Measurements from ENCODE around the gene SMAD2.

Gene SMAD2

DNA sequence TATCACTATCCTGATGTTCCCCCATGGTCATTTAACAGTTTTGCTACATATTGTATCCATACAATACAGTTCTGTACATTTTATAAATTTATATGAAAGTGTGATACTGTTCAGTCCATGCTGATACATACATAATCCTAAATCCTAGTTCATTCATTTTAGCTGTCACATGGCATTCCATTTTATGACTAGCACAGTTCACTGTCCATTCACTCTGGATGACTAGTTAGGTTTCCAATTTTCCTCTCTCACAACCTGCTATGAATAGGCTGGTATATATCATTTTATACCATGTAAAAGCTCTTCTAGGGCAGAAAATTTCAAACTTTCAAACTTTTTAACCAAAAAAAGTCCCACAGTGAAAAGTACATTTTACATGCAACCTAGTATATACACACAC lies 15.2 kb downstream of the SMAD2 start:
- Histone ChIP-seq H3K36me3 (ENCODE audit: control insufficient read depth, insufficient read depth, low read length) (no peaks in the 10 kb centered on the region), H3K27me3 (ENCODE audit: control insufficient read depth, insufficient read depth, low read length) (no peaks in the 10 kb centered on the region), H3K9me3 (ENCODE audit: control insufficient read depth, insufficient read depth, low read length) (no peaks in the 10 kb centered on the region), H3K4me1 (ENCODE audit: control insufficient read depth, insufficient read depth, low read length) (peaks cover 6% of the 10 kb centered on the region; the same call in 1 of the 2 replicates), H3K27ac (ENCODE audit: low read length) (no peak overlapping the region), H3K4me3 (ENCODE audit: low read length) (no peak overlapping the region)
- DNase-seq (ENCODE audit: low read depth, low spot score): no peak

DNA sequence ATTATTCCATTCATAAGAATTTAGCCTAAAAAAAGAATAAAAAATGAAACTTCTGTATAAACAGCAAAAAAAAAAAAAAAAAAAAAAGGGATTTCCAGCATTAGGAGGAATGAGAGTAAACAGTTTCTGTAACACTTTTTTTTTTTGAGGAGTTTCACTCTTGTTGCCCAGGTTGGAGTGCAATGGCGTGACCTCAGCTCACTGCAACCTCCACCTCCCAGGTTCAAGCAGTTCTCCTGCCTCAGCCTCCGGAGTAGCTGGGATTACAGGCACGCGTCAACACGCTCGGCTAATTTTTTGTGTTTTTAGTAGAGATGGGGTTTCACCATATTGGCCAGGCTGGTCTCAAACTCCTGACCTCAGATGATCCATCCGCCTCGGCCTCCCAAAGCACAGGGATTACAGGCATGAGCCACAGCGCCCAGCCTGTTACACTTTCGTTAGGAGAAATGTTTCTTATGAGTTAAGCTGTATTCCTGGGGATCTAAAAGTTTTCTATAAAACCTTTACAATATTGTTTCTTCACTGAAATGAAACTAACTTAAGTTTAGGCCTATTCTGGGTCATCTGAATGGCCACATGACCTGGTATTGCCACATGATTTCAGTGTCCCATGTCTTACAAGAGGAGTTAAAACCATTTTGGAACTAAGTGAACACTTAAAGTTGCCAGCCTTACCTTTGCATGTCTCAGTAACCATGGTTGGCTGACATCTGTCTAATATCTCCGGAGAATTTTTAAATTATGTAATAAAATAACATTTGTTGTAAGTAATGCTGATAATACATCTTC lies 17.5 kb downstream of the SMAD2 start:
- Histone ChIP-seq H3K4me3 (ENCODE audit: low read length) (no peak overlapping the region), H3K36me3 (ENCODE audit: control insufficient read depth, insufficient read depth, low read length) (no peaks in the 10 kb centered on the region), H3K27me3 (ENCODE audit: control insufficient read depth, insufficient read depth, low read length) (no peaks in the 10 kb centered on the region), H3K4me1 (ENCODE audit: control insufficient read depth, insufficient read depth, low read length) (peaks cover 1% of the 10 kb centered on the region; the same call in 1 of the 2 replicates), H3K27ac (ENCODE audit: low read length) (no peak overlapping the region), H3K9me3 (ENCODE audit: control insufficient read depth, insufficient read depth, low read length) (no peaks in the 10 kb centered on the region)
- no CpG with 5 or more reads among the region's 11 CpGs for WGBS (ENCODE audit: insufficient coverage, insufficient read length)
- DNase-seq (ENCODE audit: low read depth, low spot score): no peak

DNA sequence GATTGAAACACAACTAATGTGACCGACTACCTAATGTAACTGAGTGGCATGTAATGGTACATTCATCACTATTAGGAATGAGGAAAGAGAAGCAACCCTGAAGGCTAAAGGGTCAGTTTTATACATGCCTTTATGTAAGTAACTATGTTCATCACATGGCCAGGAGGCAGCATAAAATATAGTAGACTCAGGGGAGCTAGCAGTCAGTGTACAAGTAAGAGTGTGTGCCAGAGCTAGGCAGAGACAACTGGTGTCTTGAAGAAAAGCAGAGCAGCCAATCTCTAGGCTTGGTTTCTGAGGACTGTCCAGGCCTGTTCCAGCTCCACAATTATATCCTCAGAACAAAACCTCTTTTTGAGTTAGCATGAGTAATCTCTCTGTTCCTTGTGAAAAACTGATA lies 18.1 kb downstream of the SMAD2 start:
- peaks cover 1% of the 10 kb centered on the region; the same call in 1 of the 2 replicates for H3K4me1 ChIP-seq (ENCODE audit: control insufficient read depth, insufficient read depth, low read length)
- WGBS (ENCODE audit: insufficient coverage, insufficient read length): no CpG with 5 or more reads among the region's 1 CpG
- no peak overlapping the region for H3K27ac ChIP-seq (ENCODE audit: low read length)
- no peak overlapping the region for H3K4me3 ChIP-seq (ENCODE audit: low read length)
- no peaks in the 10 kb centered on the region for H3K9me3 ChIP-seq (ENCODE audit: control insufficient read depth, insufficient read depth, low read length)
- no peaks in the 10 kb centered on the region for H3K27me3 ChIP-seq (ENCODE audit: control insufficient read depth, insufficient read depth, low read length)
- H3K36me3 ChIP-seq (ENCODE audit: control insufficient read depth, insufficient read depth, low read length): no peaks in the 10 kb centered on the region
- no peak for DNase-seq (ENCODE audit: low read depth, low spot score)

- Histone ChIP-seq H3K36me3 (ENCODE audit: control insufficient read depth, insufficient read depth, low read length) (no peaks in the 10 kb centered on the region), H3K4me1 (ENCODE audit: control insufficient read depth, insufficient read depth, low read length) (peaks cover 1% of the 10 kb centered on the region; the same call in 1 of the 2 replicates), H3K27me3 (ENCODE audit: control insufficient read depth, insufficient read depth, low read length) (no peaks in the 10 kb centered on the region), H3K27ac (ENCODE audit: low read length) (no peak overlapping the region), H3K9me3 (ENCODE audit: control insufficient read depth, insufficient read depth, low read length) (no peaks in the 10 kb centered on the region), H3K4me3 (ENCODE audit: low read length) (no peak overlapping the region)
- no CpG with 5 or more reads among the region's 4 CpGs for WGBS (ENCODE audit: insufficient coverage, insufficient read length)
- DNase-seq (ENCODE audit: low read depth, low spot score): no peak
Observed at GRCh38 chr18:47911877-47912276, 18.6 kb downstream of the SMAD2 start.

GRCh38 chr18:47909484-47909883 lies 21.0 kb downstream of the SMAD2 start:
- Histone ChIP-seq H3K4me3 (ENCODE audit: low read length) (no peak overlapping the region), H3K27ac (ENCODE audit: low read length) (no peak overlapping the region), H3K4me1 (ENCODE audit: control insufficient read depth, insufficient read depth, low read length) (peaks cover 1% of the 10 kb centered on the region; the same call in 1 of the 2 replicates), H3K27me3 (ENCODE audit: control insufficient read depth, insufficient read depth, low read length) (no peaks in the 10 kb centered on the region), H3K9me3 (ENCODE audit: control insufficient read depth, insufficient read depth, low read length) (no peaks in the 10 kb centered on the region; the same call in 1 of the 2 replicates), H3K36me3 (ENCODE audit: control insufficient read depth, insufficient read depth, low read length) (no peaks in the 10 kb centered on the region)
- no peak for DNase-seq (ENCODE audit: low read depth, low spot score)
- no CpG with 5 or more reads among the region's 4 CpGs for WGBS (ENCODE audit: insufficient coverage, insufficient read length)

- H3K9me3 ChIP-seq (ENCODE audit: control insufficient read depth, insufficient read depth, low read length): no peaks in the 10 kb centered on the region; the same call in 1 of the 2 replicates
- no peaks in the 10 kb centered on the region for H3K27me3 ChIP-seq (ENCODE audit: control insufficient read depth, insufficient read depth, low read length)
- H3K4me3 ChIP-seq (ENCODE audit: low read length): no peak overlapping the region
- no peaks in the 10 kb centered on the region for H3K36me3 ChIP-seq (ENCODE audit: control insufficient read depth, insufficient read depth, low read length)
- H3K27ac ChIP-seq (ENCODE audit: low read length): no peak overlapping the region
- peaks cover 4% of the 10 kb centered on the region; the same call in 1 of the 2 replicates for H3K4me1 ChIP-seq (ENCODE audit: control insufficient read depth, insufficient read depth, low read length)
- no peak for DNase-seq (ENCODE audit: low read depth, low spot score)
- WGBS (ENCODE audit: insufficient coverage, insufficient read length): no CpG with 5 or more reads among the region's 6 CpGs
Observed at GRCh38 chr18:47908592-47908991, 21.9 kb downstream of the SMAD2 start.

- H3K4me3 ChIP-seq (ENCODE audit: low read length): no peak overlapping the region
- DNase-seq (ENCODE audit: low read depth, low spot score): no peak
- WGBS (ENCODE audit: insufficient coverage, insufficient read length): no CpG with 5 or more reads among the region's 3 CpGs
Observed at GRCh38 chr18:47906408-47906807, 24.1 kb downstream of the SMAD2 start.

GRCh38 chr18:47903809-47904208 lies 26.6 kb downstream of the SMAD2 start:
- H3K36me3 ChIP-seq (ENCODE audit: control insufficient read depth, insufficient read depth, low read length): no peaks in the 10 kb centered on the region
- WGBS (ENCODE audit: insufficient coverage, insufficient read length): no CpG with 5 or more reads among the region's 2 CpGs
- H3K27ac ChIP-seq (ENCODE audit: low read length): no peak overlapping the region
- no peaks in the 10 kb centered on the region for H3K27me3 ChIP-seq (ENCODE audit: control insufficient read depth, insufficient read depth, low read length)
- H3K4me3 ChIP-seq (ENCODE audit: low read length): no peak overlapping the region
- H3K4me1 ChIP-seq (ENCODE audit: control insufficient read depth, insufficient read depth, low read length): peaks cover 3% of the 10 kb centered on the region; the same call in 1 of the 2 replicates
- DNase-seq (ENCODE audit: low read depth, low spot score): no peak
- no peaks in the 10 kb centered on the region; the same call in 1 of the 2 replicates for H3K9me3 ChIP-seq (ENCODE audit: control insufficient read depth, insufficient read depth, low read length)

More at GRCh38 chr18:47906408-47906807, 24.1 kb downstream of the SMAD2 start:
- Histone ChIP-seq H3K27ac (ENCODE audit: low read length) (no peak overlapping the region), H3K36me3 (ENCODE audit: control insufficient read depth, insufficient read depth, low read length) (no peaks in the 10 kb centered on the region), H3K9me3 (ENCODE audit: control insufficient read depth, insufficient read depth, low read length) (no peaks in the 10 kb centered on the region; the same call in 1 of the 2 replicates), H3K4me1 (ENCODE audit: control insufficient read depth, insufficient read depth, low read length) (peaks cover 3% of the 10 kb centered on the region; the same call in 1 of the 2 replicates), H3K27me3 (ENCODE audit: control insufficient read depth, insufficient read depth, low read length) (no peaks in the 10 kb centered on the region)

GRCh38 chr18:47901624-47902362 lies 28.7 kb downstream of the SMAD2 start:
- no peaks in the 10 kb centered on the region; the same call in 1 of the 2 replicates for H3K9me3 ChIP-seq (ENCODE audit: control insufficient read depth, insufficient read depth, low read length)
- H3K4me3 ChIP-seq (ENCODE audit: low read length): no peak overlapping the region
- no peaks in the 10 kb centered on the region for H3K36me3 ChIP-seq (ENCODE audit: control insufficient read depth, insufficient read depth, low read length)
- WGBS (ENCODE audit: insufficient coverage, insufficient read length): no CpG with 5 or more reads among the region's 7 CpGs
- H3K27ac ChIP-seq (ENCODE audit: low read length): no peak overlapping the region
- no peak for DNase-seq (ENCODE audit: low read depth, low spot score)
- H3K27me3 ChIP-seq (ENCODE audit: control insufficient read depth, insufficient read depth, low read length): no peaks in the 10 kb centered on the region
- peaks cover 3% of the 10 kb centered on the region; the same call in 1 of the 2 replicates for H3K4me1 ChIP-seq (ENCODE audit: control insufficient read depth, insufficient read depth, low read length)

DNA sequence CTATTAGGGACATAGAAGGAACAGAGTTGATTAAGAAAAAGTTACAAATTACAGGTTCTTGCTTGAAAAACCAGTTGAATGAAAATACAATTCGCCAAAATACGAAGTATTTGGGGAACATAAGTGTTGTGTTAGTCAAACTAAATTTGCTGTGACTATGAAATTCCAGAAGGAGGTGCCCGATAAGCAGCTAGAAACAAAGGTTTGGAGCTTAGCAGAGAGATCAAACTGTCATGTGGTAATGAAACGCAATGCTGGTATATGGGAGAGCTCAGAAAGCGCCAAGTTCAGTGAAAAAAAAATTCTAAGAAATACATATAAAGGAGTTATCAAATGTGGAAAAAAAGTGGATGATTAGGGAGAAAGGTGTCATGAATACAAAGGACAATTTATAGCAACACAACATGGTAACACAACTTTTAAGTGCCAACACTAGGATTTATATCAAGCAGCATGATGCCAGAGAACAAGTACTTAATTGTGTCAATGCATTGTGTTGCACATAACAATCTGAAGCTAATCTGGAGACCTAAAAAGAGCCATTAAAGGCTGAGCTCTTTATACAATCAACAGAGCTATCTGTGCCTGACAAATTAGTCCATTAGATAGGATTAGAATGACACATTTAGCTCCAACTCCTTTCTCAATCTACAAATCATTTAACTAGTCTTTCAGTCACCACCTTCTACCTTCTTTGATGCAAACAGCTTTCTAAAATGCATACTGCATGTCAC lies 31.2 kb downstream of the SMAD2 start:
- no peak overlapping the region for H3K27ac ChIP-seq (ENCODE audit: low read length)
- no peak for DNase-seq (ENCODE audit: low read depth, low spot score)
- H3K9me3 ChIP-seq (ENCODE audit: control insufficient read depth, insufficient read depth, low read length): no peaks in the 10 kb centered on the region
- no CpG with 5 or more reads among the region's 5 CpGs for WGBS (ENCODE audit: insufficient coverage, insufficient read length)
- peaks cover 2% of the 10 kb centered on the region; the same call in 1 of the 2 replicates for H3K4me1 ChIP-seq (ENCODE audit: control insufficient read depth, insufficient read depth, low read length)
- H3K27me3 ChIP-seq (ENCODE audit: control insufficient read depth, insufficient read depth, low read length): no peaks in the 10 kb centered on the region
- H3K36me3 ChIP-seq (ENCODE audit: control insufficient read depth, insufficient read depth, low read length): peaks cover 2% of the 10 kb centered on the region; the same call in 1 of the 2 replicates
- no peak overlapping the region for H3K4me3 ChIP-seq (ENCODE audit: low read length)
